K562 (cell line): ENCODE results near the gene PCDHGA8. TPM values are rescaled to one million over a fixed set of nuclear protein-coding genes. Genes with fewer than 3 reads are reported as not detected.

Experiments used
- ELF2 ChIP-seq: fragments of 250-450 bp; sonication (Bioruptor Pico); IDR thresholded peaks from 2 replicates; pipeline ENCODE4 v1.5.0; 2021; ENCODE audit warnings: mild to moderate bottlenecking
- HIVEP1 ChIP-seq: fragments of 250-450 bp; sonication (Bioruptor Pico); IDR thresholded peaks from 2 replicates; pipeline ENCODE4 v1.4.0; 2020; ENCODE audit warnings: mild to moderate bottlenecking
- polyA plus RNA-seq, 8 experiments: library from polyadenylated mRNA; depleted of rRNA in 4 of 8; stranded (reverse) in 5 of 8; unstranded in 3 of 8; fragments of >200 nt; fragmentation: Nextera tagmentation in 2 of 8; fragmentation: Illumina TruSeq in 1 of 8; extraction: Ambion mirVana in 2 of 8; extraction: Trizol in 1 of 8; gene quantifications; 2 replicates each; pipeline versions ENCODE4 v1.2.1 to v1.2.3, GENCODE V29; 2011 to 2014; ENCODE audit warnings: inconsistent platforms in 1 of 8, missing spikeins in 1 of 8
- total RNA-seq, 7 experiments: library from RNA; depleted of rRNA in 6 of 7; stranded (reverse); fragments of >200 nt in 6 of 7; fragmentation: Illumina TruSeq in 2 of 7; extraction: Trizol in 2 of 7; gene quantifications; 2 replicates each; pipeline versions ENCODE4 v1.2.1 to v1.2.3, GENCODE V29; 2011 to 2021; ENCODE audit warnings: low replicate concordance in 1 of 7
- TF ChIP-seq, protein P1 (sequence below): fragments of 450-650 bp; IDR thresholded peaks from 2 replicates; pipeline ENCODE4 v1.6.1; 2016; ENCODE audit warnings: mild to moderate bottlenecking, moderate library complexity
- TF ChIP-seq, protein P2 (sequence below), 2 experiments: IDR thresholded peaks; 2 replicates each; pipeline ENCODE4 v1.6.1; 2011; ENCODE audit warnings: borderline replicate concordance in 1 of 2, control low read depth in 1 of 2, low read depth in 1 of 2, low read length in 1 of 2, mild to moderate bottlenecking in 1 of 2, mixed read lengths in 1 of 2, moderate library complexity in 1 of 2; ENCODE audit not compliant: insufficient read depth in 1 of 2, insufficient read length in 1 of 2, poor library complexity in 1 of 2, severe bottlenecking in 1 of 2; ENCODE audit errors: extremely low read depth in 1 of 2

PCDHGA8 gene
- total and polyA plus RNA-seq, 9 of the 15 experiments (the other 6 are each of a cell fraction or from before 2014, with no cell fraction given), result 0.04 to 0.11 (median 0.07) TPM; not detected in 2

DNA sequence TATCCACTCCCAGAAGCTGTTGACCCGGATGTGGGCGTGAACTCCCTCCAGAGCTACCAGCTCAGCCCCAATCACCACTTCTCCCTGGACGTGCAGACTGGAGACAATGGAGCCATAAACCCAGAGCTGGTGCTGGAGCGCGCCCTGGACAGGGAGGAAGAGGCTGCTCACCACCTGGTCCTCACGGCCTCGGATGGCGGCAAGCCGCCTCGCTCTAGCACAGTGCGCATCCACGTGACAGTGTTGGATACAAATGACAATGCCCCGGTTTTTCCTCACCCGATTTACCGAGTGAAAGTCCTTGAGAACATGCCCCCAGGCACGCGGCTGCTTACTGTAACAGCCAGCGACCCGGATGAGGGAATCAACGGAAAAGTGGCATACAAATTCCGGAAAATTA is 834 bp downstream of the PCDHGA8 start (continued):
- TF ChIP-seq, protein P1, sequence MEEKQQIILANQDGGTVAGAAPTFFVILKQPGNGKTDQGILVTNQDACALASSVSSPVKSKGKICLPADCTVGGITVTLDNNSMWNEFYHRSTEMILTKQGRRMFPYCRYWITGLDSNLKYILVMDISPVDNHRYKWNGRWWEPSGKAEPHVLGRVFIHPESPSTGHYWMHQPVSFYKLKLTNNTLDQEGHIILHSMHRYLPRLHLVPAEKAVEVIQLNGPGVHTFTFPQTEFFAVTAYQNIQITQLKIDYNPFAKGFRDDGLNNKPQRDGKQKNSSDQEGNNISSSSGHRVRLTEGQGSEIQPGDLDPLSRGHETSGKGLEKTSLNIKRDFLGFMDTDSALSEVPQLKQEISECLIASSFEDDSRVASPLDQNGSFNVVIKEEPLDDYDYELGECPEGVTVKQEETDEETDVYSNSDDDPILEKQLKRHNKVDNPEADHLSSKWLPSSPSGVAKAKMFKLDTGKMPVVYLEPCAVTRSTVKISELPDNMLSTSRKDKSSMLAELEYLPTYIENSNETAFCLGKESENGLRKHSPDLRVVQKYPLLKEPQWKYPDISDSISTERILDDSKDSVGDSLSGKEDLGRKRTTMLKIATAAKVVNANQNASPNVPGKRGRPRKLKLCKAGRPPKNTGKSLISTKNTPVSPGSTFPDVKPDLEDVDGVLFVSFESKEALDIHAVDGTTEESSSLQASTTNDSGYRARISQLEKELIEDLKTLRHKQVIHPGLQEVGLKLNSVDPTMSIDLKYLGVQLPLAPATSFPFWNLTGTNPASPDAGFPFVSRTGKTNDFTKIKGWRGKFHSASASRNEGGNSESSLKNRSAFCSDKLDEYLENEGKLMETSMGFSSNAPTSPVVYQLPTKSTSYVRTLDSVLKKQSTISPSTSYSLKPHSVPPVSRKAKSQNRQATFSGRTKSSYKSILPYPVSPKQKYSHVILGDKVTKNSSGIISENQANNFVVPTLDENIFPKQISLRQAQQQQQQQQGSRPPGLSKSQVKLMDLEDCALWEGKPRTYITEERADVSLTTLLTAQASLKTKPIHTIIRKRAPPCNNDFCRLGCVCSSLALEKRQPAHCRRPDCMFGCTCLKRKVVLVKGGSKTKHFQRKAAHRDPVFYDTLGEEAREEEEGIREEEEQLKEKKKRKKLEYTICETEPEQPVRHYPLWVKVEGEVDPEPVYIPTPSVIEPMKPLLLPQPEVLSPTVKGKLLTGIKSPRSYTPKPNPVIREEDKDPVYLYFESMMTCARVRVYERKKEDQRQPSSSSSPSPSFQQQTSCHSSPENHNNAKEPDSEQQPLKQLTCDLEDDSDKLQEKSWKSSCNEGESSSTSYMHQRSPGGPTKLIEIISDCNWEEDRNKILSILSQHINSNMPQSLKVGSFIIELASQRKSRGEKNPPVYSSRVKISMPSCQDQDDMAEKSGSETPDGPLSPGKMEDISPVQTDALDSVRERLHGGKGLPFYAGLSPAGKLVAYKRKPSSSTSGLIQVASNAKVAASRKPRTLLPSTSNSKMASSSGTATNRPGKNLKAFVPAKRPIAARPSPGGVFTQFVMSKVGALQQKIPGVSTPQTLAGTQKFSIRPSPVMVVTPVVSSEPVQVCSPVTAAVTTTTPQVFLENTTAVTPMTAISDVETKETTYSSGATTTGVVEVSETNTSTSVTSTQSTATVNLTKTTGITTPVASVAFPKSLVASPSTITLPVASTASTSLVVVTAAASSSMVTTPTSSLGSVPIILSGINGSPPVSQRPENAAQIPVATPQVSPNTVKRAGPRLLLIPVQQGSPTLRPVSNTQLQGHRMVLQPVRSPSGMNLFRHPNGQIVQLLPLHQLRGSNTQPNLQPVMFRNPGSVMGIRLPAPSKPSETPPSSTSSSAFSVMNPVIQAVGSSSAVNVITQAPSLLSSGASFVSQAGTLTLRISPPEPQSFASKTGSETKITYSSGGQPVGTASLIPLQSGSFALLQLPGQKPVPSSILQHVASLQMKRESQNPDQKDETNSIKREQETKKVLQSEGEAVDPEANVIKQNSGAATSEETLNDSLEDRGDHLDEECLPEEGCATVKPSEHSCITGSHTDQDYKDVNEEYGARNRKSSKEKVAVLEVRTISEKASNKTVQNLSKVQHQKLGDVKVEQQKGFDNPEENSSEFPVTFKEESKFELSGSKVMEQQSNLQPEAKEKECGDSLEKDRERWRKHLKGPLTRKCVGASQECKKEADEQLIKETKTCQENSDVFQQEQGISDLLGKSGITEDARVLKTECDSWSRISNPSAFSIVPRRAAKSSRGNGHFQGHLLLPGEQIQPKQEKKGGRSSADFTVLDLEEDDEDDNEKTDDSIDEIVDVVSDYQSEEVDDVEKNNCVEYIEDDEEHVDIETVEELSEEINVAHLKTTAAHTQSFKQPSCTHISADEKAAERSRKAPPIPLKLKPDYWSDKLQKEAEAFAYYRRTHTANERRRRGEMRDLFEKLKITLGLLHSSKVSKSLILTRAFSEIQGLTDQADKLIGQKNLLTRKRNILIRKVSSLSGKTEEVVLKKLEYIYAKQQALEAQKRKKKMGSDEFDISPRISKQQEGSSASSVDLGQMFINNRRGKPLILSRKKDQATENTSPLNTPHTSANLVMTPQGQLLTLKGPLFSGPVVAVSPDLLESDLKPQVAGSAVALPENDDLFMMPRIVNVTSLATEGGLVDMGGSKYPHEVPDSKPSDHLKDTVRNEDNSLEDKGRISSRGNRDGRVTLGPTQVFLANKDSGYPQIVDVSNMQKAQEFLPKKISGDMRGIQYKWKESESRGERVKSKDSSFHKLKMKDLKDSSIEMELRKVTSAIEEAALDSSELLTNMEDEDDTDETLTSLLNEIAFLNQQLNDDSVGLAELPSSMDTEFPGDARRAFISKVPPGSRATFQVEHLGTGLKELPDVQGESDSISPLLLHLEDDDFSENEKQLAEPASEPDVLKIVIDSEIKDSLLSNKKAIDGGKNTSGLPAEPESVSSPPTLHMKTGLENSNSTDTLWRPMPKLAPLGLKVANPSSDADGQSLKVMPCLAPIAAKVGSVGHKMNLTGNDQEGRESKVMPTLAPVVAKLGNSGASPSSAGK, result peak; percentile 18; the same call in 1 of the 2 replicates
- TF ChIP-seq ELF2 (no peak), HIVEP1 (CRISPR knock-in tag) (no peak)
- TF ChIP-seq, protein P2, sequence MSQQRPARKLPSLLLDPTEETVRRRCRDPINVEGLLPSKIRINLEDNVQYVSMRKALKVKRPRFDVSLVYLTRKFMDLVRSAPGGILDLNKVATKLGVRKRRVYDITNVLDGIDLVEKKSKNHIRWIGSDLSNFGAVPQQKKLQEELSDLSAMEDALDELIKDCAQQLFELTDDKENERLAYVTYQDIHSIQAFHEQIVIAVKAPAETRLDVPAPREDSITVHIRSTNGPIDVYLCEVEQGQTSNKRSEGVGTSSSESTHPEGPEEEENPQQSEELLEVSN (IDR thresholded peaks at IDR 0.05; ENCODE audit: borderline replicate concordance in 1 of 2, extremely low read depth in 1 of 2, insufficient read depth in 1 of 2, insufficient read length in 1 of 2, low read depth in 1 of 2, low read length in 1 of 2, poor library complexity in 1 of 2, severe bottlenecking in 1 of 2), result peak; percentile 22 to 68
